Left lobe of liver (tissue), 2 donors: ENCODE measurements around the gene ABHD5. TPM values are rescaled to one million over a fixed set of nuclear protein-coding genes. Genes with fewer than 3 reads are reported as not detected.

Experiments used
- ATAC-seq: fragments of 200-7000 bp; cut with Tn5 transposase; one replicate; pipeline ENCODE4 v1.9.1; 2020; ENCODE audit warnings: mild to moderate bottlenecking, moderate library complexity
- DNase-seq: peaks from one replicate; pipeline ENCODE4 v3.0.0-alpha.2; 2020; ENCODE audit warnings: low spot score
- total RNA-seq: library from RNA; stranded (reverse); gene quantifications from one replicate; pipeline ENCODE4 v1.2.1, GENCODE V29; 2021
- donor health status: DM: no; HTN: no; CAD: no; lungs with moderate emphysema.
- donor health status: DM: no; HTN: yes; CAD: no.

ABHD5 gene
- total RNA-seq, 1 donor from 2014 or later: 12.8 TPM

DNA sequence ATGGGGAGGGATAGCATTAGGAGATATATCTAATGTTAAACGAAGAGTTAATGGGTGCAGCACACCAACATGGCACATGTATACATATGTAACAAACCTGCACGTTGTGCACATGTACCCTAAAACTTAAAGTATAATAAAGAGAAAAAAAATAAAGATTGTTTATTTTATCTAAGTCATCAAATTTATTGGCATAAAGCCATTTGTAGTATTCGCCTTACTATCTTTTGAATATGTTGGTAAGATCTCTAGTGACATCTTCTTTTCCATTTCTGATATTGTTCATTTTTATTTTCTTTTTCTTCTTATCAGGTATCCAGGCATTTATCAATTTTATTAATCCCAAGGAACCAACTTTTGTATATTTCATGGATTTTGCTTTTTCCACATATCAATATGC, 5.8 kb upstream of the ABHD5 start:
- DNase-seq (no peak), ATAC-seq (no peak)

DNA sequence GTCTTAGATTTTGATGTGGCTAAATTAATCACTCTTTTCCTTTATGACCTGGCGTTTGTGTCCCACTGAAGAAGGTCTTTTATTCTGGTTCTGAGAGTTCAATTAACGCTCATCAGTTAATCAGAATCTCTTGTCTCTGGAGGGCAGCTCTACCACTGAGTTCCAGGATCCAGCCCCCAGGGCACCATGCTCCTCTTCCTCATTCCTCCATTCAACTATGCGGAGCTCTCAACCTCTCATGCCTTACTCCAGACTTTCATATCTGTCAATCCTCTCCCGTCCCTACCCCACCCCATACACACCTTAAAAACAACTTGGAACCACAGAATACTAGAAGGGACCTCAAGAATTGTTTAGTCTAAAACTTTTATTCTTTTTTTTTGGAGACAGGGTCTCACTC, 4.8 kb upstream of the ABHD5 start:
- no peak for ATAC-seq
- DNase-seq: no peak

DNA sequence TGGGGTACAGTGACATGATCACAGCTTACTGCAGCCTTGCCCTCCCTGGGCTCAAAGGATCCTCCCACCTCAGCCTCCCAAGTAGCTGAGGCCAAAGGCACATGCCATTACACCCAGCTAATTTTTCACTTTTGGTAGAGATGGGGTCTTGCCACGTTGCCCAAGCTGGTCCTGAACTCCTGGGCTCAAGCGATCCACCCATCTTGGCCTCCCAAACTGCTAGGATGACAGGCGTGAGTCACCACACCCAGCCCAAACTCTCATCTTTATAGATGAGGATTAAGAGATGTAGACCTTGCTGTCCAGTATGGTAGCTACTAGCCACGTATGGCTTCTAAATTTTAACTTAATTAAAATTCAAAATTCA, 4.4 kb upstream of the ABHD5 start:
- no peak for ATAC-seq
- DNase-seq: no peak

DNA sequence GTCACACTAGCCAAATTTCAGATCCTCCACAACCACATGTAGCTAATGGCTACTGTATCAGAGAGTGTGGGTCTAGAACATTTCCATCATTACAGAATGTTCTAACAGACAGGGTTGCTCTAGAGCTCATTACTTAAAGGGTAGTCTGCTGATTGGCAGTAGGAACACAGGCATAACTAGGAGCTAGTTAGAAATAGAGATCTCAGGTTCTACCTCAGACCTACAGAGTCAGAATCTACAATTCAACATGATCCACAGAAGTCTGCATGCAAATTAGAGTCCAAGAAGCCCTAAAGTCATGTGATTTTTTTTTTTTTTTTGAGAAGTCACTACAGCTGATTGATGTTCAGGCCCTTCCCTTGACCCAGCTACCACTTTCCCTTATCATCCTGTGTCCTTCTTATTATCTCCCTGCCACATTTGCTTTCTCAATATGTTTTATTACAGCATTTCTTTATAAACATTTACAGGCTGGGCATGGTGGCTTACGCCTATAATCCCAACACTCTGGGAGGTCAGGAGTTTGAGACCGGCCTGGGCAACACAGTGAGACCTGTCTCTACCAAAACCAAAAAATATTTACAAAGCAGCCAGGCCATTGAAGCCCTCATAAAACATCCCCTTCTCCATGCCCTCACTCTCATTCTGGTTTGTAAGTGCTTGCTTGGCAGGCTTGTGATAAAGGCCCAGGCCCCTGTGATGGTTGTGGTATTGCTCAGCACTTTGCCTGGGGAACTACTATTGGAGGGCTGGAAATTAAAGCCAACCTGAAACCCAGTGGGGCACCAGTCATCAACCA, 3.8 kb upstream of the ABHD5 start:
- ATAC-seq (no peak), DNase-seq (no peak)

DNA sequence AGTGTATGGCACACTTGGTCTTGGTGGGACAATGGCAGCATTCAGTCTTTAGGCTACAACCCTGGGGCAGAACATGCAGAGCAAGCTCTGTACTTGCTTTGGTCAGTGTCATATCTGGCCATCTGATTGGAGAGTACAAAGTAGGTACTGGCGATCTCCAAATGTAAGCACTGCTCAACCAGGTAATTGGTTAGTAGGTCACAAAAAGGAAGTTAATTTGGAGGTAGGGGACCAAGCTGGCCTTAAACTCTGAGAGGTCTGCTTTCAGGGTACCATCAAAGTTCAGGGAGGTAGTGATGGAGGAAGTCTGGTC, 3.3 kb upstream of the ABHD5 start:
- no peak for DNase-seq
- no peak for ATAC-seq

DNA sequence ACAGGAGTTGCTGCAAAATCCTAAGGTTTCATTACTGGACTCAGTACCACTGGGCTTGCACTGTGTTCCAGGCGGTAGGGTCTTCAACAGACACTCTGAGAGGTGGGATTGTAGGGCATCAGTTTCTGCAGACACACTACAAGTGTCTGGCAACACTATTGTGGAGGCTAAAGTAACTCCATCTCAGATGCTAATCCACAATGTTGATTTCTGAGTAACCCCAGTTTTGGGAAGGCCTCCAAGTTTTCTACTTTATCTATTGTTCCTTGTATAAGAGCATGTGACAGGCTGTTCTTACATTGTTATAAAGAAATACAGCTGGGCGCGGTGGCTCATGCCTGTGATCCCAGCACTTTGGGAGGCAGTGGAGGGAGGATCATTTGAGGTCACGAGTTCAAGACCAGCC, 2.5 kb upstream of the ABHD5 start:
- ATAC-seq (no peak), DNase-seq (no peak)

DNA sequence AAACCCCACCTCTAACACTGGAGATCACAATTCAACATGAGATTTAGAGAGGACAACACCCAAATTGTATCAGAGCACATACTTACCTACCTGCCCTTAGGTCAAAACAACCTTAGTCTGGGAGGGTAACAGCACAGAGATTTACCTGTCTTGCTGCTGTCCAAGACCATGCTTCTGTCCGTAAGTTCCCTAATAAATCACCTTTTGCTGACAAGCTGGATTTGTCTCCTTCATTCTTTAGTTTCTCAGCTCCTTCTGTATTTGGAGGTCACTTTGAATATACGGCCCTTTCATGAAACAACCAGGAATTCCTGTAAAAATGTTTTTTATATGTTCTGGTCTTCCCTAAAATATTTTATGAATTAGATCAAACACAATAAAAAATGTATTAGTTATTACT, 1.6 kb upstream of the ABHD5 start:
- no peak for DNase-seq
- ATAC-seq: no peak

DNA sequence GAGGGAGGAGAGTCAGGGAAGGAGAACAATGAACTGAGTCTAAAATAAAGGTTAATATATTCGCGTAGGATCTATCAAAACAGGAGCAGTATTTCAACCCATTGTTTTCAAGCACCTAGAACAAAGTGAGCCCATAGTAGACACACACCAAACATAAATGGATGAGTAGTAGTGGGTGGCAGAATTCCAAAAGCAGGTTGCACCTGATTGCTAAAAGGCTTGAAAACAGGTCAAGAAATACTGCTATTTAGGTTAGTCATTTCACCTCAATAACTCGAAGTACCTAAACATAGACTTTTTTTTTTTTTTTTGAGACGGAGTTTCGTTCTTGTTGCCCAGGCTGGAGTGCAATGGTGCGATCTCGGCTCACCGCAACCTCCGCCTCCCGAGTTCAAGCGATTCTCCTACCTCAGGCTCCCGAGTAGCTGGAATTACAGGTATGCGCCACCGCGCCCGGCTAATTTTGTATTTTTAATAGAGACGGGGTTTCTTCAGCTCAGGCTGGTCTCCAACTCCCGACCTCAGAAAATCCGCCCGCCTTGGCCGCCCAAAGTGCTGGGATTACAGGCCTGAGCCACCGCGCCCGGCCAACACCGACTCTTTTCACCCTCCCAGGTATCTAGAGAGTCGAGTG, 855 bp upstream of the ABHD5 start:
- ATAC-seq: peak; percentile 52
- DNase-seq: no peak

DNA sequence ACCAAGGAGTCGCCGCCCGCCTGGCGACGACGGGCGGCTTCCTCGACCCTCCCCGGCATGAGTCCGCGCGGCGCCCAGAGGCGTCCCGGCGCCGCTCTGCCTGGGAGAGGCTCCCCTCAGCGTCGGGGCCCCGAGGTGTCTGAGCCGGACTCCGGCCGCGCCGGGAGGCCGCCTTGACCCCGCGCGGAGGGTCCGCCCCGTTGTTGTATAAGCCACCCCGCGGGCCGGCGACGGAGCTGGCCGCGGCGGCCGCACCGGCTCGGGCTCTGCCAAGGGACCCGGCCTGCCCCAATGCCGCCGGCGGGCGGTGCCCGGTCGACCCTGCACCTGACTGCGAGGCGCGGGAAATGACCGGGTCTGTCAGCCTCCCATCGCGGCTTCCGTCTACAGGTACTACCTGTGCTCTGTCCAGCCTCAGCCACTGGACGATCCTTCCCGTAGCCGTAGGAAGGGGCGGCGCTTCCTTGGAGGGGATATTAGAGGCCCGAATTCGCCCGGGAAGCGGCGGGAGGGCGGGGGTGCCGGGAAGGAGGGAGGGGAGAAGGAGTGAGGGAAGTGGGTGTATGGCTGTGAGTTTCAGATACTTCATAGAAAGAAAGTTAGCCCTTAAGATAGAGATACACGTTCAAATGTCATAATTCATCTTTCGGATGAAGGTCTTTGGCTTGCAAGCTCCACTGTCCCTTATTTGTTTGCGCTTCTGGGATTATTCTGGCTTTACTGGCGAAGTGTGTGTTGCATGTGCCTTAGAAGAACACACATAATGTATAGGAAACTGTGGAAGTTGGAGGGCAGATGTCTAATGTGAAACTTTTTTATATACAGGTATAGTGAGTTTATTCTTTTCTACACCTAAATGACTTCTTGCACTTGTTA, 620 bp downstream of the ABHD5 start:
- peak; percentile 69 for ATAC-seq
- DNase-seq: peak; percentile 81

DNA sequence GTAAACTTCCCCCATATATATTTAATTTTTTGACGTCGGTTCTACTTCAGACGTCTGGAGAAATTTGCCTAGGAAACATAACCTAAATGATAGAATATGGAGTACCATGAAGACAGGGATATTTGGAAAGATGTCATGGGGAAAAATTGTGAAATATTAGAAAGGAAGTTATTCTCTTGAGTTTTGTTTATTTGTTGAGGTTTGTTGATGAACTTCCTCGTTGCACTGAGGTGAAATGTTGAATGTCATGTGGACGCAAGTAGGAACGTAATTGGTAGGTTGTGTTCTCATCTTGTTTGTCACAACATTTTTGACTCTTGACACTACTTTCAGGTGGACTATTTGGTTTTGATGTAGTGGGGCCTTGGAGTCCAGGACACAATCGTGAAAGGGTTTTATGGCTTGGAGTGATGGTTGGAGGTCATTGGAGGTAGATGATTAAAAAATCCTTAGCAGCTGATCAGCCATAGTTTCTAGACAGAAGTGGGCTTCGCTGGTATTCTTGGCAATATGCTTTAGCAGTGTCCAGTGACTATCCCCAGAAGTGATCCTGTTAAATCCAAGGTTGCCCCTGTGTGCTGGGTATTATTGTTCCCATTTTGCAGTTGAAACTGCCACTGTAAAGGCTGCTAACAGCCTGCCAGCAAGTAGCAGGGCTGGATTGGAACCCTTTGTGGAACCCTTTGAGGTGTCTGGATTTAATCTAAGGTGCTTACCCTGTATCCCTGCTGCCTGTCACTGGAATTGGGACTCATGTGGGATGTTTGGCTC, 1.5 kb downstream of the ABHD5 start:
- DNase-seq: no peak

DNA sequence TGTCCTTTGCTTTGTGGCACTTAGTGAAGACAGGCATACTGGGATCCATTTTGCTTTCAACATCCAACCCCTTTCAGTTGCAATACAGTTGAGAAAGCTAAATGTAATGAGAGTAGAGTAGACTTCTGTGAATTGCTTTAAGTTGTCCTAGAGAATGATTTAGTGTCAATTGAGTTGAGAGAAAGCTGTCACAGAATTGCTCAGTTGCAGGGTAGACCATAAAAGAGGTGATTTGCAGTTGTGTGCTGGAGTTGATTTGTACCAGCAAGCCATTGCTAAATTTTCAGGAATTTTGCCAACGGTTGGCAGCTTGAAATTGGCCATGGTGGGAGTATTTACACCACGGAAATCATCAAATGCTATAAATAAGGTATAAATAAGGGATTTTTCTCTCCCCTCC, 2.2 kb downstream of the ABHD5 start:
- DNase-seq (no peak), ATAC-seq (no peak)

More for the DNA sequence above, 1.5 kb downstream of the ABHD5 start:
- no peak for ATAC-seq

DNA sequence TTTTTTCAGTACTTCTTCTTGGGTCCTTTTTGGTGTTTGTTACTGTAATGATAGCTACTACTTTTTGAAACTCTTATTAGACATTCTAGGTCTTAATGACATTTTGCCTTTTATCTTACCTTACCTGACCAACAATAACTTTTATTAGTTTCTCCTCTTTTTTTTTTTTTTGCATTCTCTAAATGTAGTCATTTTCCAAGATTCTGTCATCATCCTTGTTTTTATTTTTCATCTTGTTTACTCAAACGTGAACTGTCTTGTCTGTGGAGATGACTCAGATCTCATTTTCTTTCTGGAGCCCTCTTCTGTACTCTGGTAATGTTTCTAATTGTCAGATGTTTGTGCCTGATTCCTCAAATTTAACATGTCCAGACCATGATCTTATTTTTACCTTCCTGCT, 2.9 kb downstream of the ABHD5 start:
- DNase-seq (no peak), ATAC-seq (no peak)

DNA sequence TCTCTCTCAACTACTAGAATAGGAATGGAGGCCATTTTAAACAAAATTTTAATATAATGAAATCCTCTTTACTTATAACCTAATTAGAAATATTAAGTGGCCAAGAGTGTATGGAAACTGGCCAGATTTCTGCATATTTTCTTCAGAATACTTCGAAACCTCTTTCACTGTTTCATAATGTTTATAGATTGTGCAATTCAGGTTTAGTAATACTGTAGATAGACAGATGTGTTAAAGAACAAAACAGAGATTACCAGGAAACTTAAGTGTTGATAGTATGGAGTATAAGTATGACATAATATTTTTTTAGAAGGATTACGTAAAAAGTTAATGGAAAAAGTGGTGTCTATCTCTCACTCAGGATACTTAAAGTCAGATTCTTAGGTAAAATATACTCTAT, 4.7 kb downstream of the ABHD5 start:
- ATAC-seq: no peak
- DNase-seq: no peak

DNA sequence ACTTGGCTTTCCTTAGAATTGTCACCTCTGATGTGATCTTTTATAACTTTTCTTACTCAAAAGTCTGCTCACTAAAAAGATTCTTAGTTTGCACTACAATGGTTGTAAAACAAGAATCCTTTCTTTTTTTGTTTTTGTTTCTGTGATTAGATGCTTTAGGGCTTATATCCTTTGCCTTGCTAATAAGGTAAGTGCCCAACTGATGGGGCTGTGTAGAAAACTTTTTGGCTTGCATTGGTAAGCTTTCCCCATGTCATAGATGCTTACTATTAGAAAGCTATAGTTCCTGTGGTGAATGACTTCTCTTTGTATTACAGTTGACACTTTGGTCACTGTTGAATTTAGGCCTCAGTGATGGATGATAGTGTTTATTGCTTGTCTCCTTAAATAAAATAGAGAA, 5.1 kb downstream of the ABHD5 start:
- ATAC-seq: no peak
- no peak for DNase-seq

DNA sequence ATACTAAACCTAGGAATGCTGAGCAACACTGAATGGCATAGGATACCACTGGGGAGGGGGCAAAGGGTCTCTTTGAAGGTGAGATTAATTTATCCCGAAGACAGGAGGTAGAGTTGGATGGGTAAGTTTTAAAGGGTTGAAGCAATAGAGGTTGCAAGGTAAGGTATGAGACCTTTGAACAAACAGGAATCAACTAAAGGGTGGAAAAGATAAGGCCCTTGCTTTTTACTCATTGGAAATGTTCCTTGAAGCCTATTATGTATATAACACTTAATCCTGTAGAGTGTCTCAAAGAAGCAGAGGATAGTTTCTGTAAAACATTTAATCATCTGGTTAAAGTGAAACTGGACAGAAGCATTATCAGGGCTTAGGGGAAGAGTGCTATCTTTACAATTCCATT, 5.7 kb downstream of the ABHD5 start:
- DNase-seq (no peak), ATAC-seq (no peak)

DNA sequence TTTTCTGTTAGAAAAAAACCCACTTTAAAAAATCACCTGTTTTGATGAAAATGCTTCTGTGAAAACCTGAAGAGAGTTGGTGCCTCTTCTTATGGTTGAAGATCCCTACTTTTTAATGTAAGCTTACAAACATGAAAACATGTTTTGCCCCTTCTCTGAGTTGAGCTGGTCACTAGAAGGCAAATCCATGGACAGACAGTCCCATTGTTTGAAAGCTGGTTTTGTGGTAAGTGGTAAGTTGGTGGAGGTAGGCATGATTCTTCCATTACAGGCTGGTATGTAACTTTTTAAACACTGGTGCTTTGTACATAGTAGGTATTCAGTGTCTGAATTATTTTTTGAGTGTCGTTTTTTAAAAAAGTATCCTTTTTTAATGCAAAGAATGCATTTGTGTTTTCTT, 6.1 kb downstream of the ABHD5 start:
- ATAC-seq (no peak), DNase-seq (no peak)

DNA sequence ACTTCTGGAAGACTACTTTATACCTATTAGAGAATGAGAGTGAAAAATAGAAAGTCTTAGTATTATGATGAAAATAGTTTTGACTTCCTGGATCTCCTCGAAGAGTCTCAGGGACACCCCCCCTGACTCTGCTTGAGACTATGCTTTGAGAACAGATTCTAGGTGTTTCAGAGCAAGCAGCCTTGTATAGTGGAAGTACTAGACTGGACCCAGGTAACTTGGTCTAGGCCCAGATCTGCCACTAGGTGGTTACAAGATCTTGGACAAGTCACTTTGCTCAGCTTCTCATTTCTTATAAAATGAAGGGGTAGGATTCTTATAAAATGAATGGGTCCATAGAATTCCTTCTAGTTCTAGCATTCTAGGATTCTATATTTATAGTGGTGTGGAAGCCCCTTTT, 9.1 kb downstream of the ABHD5 start:
- no peak for DNase-seq
- no peak for ATAC-seq

DNA sequence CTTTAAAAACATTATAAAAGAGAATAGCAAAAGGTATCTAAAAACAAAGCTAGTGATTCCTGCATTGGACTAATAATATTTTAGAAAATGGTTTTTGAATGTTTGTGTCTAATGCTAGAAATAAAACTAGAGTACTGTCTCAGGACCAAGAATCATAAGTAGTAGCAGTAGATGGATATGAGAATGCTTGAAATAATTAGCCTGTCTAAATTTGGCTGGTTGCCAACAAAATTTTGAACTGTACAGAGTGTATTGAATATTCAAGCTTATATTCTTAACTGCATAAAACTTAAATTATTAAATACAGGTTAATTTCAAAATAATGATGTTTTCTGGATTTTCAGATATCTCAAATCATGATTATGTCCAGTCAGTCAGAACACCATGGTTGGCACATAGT, 14.0 kb downstream of the ABHD5 start:
- ATAC-seq (no peak), DNase-seq (no peak)

DNA sequence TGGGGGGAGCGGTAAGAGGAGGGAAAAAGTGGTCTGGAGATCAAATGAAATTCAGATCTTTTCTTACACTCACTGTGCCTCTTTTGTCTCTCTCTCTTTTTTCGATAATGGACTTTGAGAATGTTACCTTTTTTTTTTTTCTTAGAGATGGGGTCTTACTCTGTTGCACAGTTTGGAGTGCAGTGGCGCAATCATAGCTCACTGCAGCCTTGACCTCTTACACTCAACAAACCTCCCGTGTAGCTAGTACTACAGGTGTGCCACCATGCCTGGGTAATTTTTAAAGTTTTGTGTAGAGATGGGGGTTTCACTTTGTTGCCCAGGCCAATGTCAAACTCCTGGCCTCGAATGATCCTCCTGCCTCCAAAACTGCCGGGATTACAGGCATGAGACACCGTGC, 15.6 kb downstream of the ABHD5 start:
- DNase-seq: no peak
- ATAC-seq: peak; percentile 44

DNA sequence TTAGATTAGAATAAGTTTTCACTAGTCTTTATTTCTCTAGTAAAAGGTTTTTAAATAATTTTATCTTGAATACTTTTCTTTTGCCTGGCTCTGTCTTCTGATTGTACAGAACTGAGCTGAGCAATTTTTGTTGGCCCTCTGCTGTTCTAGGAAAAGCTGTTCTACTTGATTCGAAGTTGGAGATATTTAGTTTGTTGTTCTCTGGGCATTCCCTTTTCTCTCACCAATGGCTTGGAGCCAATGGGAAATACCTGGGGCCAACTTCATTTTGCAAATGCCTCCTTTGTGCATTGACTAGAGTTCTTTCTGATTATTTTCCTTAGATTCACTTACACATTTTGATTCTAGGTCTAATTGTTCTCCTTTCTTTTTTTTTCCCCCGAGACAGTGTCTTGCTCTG, 16.5 kb downstream of the ABHD5 start:
- ATAC-seq: no peak

DNA sequence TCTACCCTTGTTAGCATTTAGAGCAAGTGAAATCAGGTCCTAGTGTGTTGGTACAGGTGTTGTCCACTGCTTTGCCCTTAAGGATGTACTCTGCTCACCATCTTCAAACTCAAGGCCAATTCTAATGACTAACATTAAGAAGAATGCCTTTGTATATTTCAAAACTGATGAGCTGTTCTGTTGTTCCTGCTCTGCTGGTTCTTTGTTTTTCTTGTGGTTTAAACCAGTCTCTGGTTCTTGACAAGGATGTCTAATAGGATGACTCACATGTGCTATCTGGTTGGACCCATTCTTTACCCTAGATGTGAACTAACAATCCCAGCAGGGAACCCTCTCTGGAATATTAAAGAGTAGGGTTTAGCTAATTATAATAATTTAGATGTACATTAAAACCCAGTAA, 17.3 kb downstream of the ABHD5 start:
- ATAC-seq (no peak), DNase-seq (no peak)

More for the DNA sequence above, 16.5 kb downstream of the ABHD5 start:
- no peak for DNase-seq
